ENCODE results near the gene THADA.
"Not testable (repeated sequence)": the region's sequence is repeated elsewhere in the genome, so short reads cannot be mapped to it uniquely, and the experiment has no call there.

THADA gene

GRCh38 chr2:43391201-43391877 is 204.5 kb downstream of the THADA start:
- no peak for DNase-seq (ENCODE audit: low read depth in 2 of 2, low spot score in 1 of 2)

GRCh38 chr2:43389581-43390466 is 206.0 kb downstream of the THADA start:
- no peak for DNase-seq (ENCODE audit: low read depth in 2 of 2, low spot score in 1 of 2)

- DNase-seq (ENCODE audit: low read depth in 2 of 2, low spot score in 1 of 2), result no peak
These were observed 207.5 kb downstream of the THADA start for GRCh38 chr2:43388371-43388770.

DNA sequence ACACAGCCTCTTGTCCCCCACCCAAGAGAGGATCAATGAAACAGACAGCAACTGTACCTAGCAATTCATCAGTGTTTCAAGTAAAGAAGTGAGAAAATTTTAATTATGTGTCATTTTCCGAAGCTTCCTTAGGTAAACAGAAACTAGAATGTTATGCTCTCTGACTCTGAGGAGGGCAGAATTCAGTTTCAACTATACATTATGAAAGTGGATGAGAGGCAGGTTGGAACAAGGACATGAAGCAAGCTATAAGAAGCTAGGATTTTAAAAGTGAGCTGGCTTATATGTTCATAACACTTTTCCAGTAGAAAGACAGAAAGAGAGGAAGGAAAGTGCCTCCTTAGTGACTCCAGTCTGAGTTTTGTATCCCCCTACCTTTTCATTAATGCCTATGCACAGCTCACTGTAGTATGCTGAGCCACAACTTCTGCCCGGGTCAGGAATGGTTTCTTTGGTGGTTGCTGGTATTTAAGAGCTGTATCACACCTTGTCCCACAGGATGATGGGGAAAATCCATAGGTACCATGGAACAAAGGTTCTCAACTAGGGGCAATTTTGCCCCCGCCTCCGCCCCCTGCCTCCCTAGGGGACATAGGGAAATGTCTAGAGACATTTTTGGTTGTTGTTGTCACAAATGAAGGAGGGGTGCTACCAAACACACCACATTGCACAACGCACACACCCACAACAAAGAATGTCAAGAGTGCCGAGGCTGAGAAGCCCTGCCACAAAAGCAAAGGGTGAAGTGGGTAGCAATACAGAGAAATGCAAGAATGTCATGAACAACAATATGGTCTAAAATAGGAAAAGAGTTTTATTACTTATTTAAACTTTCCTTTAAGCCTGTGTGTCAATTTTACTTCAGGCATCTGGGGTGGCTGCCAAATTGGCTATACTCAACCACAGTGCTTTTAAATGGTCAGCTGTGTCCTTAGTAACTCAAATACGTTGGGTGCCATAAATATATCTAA is 208.5 kb downstream of the THADA start:
- DNase-seq (ENCODE audit: low read depth in 2 of 2, low spot score in 1 of 2), result no peak

GRCh38 chr2:43386679-43387078 is 209.2 kb downstream of the THADA start:
- DNase-seq (ENCODE audit: low read depth in 2 of 2, low spot score in 1 of 2), result not testable (repeated sequence)

GRCh38 chr2:43384143-43384542 is 211.7 kb downstream of the THADA start:
- no peak for DNase-seq (ENCODE audit: low read depth in 2 of 2, low spot score in 1 of 2)

GRCh38 chr2:43383533-43383932 is 212.3 kb downstream of the THADA start:
- no peak for DNase-seq (ENCODE audit: low read depth in 2 of 2, low spot score in 1 of 2)

DNA sequence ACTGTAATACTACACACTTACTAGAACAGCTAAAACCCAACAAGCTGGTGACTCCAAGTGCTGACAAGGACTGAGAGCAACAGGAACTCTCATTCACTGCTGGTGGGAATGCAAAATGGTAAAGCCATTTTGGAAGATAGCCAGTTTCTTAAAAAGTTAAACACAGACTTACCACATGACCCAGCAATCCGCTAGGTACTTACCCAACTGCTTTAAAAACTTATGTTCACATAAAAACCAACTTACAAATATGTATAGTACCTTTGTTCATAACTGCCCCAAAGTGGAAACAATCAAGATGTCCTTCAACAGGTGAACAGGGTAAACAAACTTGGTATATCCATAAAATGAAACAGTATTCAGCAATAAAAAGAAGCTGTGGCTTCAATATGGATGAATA is 216.3 kb downstream of the THADA start:
- DNase-seq (ENCODE audit: low read depth in 2 of 2, low spot score in 1 of 2), result no peak

GRCh38 chr2:43377327-43377726 is 218.5 kb downstream of the THADA start:
- DNase-seq (ENCODE audit: low read depth in 2 of 2, low spot score in 1 of 2), result no peak

GRCh38 chr2:43376523-43377198 is 219.2 kb downstream of the THADA start:
- DNase-seq (ENCODE audit: low read depth in 2 of 2, low spot score in 1 of 2), result no peak

GRCh38 chr2:43375746-43376522 is 219.9 kb downstream of the THADA start:
- DNase-seq (ENCODE audit: low read depth in 2 of 2, low spot score in 1 of 2), result no peak

DNA sequence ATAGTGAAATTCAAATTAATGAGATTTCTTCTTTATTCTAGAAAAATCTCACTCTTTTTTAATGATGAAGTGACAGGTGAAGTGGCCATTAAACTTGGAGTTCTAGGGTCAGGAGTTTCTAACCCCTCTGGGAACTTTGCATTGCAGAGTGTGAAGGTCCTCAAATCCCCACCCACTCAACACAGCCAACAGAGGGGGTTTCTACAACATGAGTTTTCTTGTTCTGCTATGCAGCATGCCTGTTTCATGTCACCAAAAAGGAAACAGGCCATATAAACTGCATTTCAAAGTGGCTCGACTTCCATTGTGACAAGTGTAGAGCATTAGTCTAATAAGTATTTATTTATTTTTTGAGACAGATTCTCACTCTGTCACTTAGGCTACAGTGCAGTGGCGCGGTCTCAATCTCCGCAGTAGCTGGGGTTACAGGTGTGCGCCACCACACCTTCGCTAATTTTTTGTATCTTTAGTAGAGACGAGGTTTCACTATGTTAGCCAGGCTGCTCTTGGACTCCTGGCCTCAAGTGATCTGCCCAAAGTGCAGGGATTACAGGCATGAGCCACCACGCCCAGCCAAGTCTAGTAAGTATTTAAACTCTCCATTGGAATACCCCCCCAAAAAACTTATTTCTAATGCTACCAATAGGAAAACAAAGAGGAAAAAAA is 223.3 kb downstream of the THADA start:
- no peak for DNase-seq (ENCODE audit: low read depth in 2 of 2, low spot score in 1 of 2)

GRCh38 chr2:43370705-43371104 is 225.1 kb downstream of the THADA start:
- DNase-seq (ENCODE audit: low read depth in 2 of 2, low spot score in 1 of 2), result no peak

DNA sequence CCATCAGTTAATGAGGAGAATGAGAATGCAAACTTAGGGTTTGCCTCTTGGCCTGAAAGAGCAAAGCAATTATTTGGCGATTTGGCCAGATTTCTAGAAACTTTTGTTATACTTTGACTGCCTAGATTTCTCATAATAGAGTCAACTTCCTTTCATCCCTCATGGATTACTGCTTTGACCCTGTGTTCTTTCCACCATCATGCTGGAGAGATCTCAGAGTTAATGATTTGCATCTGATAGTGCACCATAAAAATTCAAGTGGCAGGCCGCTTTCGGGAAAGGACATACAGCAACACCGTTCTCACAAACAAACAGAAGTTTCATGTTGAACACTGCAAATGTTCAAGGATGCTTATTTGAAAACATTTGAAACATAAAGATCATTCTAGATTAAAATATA is 225.7 kb downstream of the THADA start:
- DNase-seq (ENCODE audit: low read depth in 2 of 2, low spot score in 1 of 2), result no peak

DNA sequence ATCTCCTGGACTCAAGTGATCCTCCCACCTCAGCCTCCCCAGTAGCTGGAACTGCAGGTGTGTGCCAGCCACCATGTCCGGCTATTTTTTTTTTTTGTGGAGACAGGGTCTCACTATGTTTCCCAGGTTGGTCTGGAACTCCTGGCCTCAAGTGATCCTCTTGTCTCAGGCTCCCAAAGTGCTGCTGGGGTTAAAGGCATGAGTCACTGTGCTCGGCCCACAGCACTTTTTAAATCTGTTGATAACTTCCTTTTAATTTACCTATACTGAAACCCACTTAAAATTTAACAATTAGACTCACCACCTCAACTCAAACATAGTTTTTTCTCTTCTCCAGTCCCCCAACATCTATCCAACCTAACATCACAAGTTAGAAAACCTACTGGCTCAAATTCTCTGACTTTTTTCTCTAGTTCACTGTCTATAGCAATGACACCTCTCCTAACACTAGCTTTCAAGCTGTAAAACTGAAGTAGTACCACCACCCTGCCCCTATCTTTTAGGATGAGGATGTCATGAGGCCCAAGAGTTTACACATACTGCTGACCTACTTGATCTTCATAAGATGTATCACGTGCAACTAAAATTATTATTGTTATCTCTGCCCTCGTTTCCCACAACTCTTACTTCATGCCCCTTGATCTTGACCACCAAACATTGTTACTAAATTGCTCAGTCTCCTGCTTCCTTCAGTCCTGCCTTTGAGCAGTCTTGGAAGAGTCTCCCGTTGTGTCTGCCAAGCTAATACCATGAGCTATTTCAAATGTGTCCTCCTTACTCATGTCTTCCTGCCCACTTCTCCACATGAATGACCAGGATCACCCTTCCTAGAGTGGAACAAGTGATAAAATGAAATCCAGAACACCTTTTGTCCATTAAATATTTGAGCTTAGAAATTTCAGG is 227.1 kb downstream of the THADA start:
- no peak for DNase-seq (ENCODE audit: low read depth in 2 of 2, low spot score in 1 of 2)

DNA sequence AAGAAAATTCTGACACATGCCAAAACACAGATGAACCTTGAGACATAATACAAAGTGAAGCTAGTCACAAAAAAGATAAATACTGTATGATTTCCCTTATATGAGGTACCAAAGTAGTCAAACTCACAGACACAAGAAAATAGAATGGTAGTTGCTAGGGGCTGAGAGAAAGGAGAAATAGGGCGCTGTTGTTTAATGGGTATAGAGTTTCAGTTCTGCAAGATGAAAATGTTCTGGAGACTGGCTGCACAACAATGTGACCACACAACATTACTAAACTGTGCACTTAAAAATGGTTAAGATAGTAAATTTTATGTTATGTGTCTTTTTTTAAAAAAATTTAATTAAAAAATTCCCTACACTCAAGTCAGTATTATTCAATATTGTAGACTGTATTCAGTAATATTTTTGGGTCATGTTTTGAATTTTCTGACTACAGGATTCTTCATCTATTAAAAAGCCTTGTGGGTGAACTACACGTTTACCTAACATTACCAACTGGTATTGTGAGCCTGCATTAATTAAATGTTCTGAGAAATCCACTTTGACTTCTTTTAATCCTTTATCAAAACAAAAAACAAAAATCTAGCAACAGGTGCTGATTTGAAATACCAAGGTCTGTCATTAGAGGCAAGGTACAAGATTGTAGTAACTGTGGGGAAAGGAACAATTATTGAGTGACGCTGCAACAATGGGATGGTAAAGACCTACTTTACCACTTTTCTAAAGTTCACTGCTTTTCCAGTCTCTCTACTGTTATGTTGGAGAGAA is 228.6 kb downstream of the THADA start:
- no peak for DNase-seq (ENCODE audit: low read depth in 2 of 2, low spot score in 1 of 2)

GRCh38 chr2:43363120-43363519 is 232.7 kb downstream of the THADA start:
- DNase-seq (ENCODE audit: low read depth in 2 of 2, low spot score in 1 of 2), result no peak

DNA sequence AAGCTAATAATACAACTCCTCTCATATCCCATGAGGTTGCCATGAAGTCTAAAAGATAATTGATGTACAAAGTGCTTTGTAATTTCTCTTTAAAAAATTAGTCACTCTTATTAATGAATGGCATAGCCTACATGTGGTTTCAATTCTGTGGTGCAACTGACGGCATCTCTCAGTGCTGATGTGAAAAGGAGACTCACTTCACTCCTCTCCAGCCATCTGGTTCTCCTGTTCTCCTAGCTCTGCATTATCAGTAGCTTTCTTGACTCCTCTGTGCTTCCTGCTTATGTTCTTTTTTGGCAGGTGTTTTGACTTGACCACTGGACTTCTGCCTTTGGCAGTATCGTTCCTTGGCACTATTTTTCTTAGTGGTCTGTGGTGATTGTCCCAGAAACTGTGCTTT is 234.6 kb downstream of the THADA start:
- DNase-seq (ENCODE audit: low read depth in 2 of 2, low spot score in 1 of 2), result no peak
